GM18498 (cell line): ENCODE measurements around the gene PBX1.

Experiments
- ATAC-seq: cut with Tn5 transposase; IDR thresholded peaks from one replicate; pipeline ENCODE4 v1.9.1; 2021; ENCODE audit warnings: mild to moderate bottlenecking, moderate library complexity; ENCODE audit not compliant: unreplicated experiment

Gene PBX1

DNA sequence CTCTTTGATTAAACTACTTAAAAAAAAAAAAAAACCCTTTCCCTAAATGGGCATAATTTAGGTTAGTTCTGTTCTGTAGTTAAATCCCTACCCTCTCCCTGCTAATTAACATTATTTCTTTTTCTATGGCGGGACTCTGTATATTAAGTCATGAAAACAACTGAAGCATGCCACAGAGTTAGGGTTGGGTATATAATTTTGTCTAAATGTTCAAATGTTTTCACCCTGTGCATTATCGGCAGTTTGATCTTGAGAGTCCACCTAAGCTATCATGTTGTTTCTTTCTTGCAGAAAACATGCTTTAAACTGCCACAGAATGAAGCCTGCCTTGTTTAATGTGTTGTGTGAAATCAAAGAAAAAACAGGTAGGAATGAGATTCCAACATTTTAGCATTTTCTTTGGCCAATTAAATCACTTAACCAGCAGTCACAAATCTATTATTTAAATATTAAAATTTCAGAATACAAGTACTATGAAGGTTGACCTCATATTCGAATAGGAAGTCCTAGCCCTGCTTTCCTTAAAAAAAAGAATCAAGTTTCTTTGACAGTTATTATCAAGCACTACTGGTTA, 4.0 kb downstream of the PBX1 start:
- no peak for ATAC-seq

DNA sequence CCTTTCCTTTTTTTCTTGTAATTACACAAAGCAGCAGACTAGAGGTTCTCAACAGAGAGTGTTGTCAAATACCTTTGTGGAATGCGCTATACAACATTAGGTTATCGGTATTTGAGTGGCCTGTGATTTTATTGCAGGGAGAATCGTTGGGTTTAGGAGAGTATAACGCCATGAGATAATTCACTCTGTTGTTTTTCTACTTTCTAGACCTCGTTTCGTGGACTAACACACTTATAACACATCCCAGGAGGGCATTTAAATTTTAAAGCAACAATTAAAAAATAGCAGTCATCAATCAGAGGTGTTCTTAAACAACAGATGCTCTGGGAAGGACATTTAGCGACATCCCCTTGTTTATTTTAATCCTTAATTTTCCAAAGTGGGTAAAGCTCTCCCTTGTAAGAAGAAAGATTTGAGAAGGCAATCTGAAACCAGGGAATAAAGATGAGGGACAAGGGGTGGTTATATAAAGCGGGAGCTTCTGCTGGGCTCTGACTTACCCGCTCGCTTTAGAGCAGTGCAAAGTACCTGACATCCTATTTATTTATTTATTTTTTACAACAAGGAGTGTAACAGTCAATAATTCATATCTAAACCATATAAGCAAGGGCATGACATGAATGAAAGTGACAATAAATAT, 4.9 kb downstream of the PBX1 start:
- no peak for ATAC-seq

DNA sequence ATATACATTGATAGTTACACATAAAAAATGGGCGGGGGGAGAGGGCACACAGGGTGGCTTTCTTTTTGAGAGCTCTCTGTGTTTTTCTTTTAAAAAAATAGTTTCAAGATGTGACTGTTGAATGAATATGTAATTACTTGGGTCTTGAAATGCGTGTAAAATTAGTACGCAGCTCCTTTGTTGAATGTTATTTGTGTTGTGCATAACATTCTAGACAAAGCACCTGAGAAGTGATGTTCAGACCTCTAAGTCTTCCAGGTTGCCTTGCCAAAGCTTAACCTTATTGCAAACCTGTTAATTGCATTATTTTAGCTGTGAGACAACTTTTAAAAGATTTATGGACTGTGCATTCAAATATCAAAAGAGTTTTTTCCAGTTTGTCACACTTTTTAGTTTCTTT, 5.4 kb downstream of the PBX1 start:
- ATAC-seq, result no peak

DNA sequence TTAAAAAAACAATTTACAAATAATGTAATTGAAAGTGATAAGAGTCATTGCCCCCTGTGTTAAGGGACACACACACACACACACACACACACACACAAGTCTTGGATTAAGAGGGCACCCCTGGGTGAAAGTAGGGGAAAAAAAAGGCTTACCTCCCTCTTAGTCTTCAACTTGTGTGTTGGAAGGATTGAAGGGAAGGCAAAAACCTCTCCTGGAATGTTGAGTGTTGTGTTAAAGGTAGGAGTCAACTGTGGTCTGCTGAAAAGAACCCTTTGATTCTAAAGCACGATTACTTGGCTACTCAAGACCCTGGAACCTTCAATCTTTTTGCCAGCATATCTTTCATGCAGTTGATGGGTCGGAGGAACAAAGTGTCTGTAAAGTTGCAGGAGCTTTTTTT, 6.4 kb downstream of the PBX1 start:
- no peak for ATAC-seq

DNA sequence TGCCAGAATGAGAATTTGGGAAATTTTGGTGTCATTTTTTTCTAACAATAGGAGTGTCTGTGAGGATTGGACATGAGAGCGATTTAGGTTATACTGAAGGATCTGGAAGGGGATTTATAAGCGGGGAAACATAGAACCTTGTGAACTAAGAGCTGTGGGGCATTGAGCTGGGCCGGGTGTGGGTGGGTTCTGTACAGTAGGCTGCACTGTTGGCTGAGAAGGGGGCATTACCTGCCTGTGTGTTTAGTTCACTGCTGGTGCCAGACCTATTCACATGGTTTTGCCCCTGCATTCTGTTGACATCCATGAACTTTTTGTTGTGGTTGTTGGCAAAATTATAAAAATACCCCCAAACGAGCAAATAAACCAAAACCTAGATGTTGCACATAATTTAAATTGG, 8.8 kb downstream of the PBX1 start:
- no peak for ATAC-seq

DNA sequence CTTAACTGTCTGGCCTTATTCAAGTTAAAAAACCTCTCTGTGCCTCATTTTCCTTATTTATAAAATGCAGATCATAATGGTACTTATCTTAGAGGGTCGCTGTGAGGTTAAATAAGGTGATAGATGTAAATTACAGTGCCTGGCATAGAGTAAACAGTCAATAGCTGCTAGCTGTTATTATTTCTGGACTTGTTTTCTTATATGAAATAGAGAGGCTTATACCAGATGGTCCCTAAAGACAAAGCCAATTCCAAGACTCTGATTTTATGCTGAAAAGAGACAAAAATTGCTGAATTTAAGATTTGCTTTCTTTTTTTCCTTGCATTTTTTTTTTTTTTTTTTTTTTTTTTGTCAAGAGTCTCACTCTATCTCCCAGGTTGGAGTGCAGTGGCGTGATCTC, 10.3 kb downstream of the PBX1 start:
- ATAC-seq, result no peak

DNA sequence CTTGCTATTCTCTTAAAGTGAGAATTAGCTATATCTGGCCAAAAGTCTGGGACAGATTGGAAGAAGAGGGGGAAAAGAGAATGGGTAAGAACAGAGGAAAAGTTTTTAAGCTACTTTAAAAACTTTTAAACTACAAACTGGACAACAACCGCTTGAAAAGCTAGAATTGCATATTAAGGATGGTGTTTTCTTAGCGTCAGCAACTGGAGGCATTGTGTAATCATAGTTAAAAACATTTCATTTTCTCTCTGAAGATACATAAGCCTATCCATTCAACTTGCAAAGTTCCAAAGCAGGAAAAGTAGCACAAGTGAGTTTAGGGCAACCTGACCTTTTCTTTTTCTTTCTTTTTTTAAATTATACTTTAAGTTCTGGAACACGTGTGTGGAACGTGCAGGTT, 10.9 kb downstream of the PBX1 start:
- no peak for ATAC-seq

DNA sequence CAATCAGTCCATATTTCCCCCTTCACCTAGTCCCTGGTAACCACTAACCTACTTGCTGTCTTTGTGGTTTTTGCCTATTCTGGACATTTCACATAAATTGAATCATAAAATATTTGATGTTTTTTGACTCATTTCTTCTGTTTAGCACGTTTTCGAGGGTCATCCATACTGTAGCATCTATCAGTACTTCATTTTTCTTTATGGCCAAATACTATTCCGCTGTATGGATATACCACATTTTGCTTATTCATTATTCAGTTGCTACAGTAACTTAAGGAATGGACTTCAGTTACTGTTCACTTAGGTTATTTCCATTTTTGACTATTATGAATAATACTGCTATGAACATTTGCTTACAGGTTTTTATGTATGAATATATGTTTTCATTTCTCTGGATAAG, 12.3 kb downstream of the PBX1 start:
- no peak for ATAC-seq

DNA sequence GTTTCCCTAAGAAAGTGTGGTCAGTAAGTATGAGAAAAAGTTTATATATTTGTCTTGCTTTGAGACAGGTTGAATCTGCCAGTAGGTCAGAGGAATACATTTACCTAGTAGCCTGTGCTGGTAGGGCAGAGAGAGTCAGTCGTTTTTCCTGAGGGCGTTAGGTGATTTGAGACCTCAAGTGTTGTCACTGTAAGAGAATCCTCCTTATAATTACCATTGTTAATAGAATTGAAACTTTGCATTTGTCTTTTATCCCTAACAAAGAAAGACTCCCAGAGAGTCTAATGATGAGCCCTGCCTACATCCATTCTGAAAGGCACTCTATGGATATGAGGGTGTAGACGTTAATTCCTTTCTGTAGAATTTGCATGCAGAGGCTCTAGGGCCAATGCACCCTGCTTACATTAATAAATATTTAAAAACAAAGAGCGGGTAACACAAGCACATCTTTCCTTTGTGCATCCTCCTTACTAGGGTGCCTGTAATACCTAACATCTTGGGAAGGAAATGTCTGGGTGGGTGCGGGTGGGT, 16.4 kb downstream of the PBX1 start:
- ATAC-seq, result no peak

DNA sequence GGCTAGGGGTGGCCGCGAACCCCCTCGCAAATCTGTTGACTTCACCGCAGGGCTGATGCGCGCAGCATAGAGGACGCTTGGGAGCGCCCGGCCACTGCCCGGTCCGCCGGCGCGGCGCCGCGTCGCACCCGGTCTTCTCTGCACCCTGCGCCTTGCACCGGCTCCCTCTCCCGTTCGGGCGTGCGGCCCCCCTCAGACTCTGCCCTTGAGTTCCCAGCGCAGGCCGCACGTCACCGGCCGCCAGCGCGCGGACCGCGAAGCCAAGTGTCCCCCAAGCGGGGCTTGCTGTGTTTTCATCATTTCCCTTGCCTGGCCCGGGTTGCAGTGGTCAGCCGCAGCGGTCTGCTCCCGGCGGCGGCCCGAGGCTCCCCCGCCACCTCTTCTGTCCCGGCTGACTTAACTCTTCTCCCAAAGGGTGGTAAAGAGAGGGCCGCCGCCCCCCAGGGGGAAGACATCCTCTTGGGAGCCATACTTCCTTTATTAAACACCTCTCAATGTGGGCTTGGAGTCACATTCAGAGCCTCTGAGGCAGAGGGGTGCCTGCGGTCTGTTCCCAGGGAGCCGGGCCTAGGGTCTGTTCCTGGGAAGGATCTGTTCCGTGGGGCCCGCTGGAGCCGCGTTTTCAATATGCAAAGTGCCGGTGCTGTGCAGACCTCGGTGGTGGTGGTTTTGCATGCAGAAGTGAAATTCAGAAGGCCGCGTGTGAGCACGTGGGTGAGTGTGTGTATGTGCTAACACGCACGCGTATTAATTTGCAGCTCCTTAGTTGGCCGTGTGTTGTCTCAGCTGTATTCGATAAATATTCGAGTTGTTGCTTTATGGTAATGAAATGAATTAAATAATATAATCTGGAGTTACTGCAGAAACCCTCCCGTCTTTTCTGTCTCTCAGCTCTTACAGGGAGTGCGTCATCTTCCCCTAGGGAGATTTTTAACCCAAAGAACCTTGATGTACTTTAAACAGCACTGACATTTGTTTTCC, 17.6 kb downstream of the PBX1 start:
- ATAC-seq, result no peak

DNA sequence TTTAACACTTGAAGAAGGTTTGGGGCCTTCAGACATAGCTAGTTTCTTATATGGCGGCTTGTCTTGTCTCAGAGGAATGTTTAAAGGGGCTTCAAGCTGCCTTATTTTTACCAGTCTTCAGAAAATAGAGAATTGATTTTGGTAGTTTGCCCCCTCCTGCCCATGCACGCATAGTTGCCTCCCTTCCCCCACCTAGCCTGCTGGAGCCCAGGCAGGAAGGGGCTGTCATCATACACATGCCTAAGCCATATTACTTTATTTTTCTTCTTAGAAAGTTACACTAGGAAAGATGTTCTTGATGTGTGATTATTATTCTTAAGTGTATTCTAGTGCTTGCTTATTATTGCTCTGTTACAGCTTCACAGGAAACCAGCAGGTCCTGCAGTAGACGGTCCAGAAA, 18.3 kb downstream of the PBX1 start:
- ATAC-seq, result no peak

DNA sequence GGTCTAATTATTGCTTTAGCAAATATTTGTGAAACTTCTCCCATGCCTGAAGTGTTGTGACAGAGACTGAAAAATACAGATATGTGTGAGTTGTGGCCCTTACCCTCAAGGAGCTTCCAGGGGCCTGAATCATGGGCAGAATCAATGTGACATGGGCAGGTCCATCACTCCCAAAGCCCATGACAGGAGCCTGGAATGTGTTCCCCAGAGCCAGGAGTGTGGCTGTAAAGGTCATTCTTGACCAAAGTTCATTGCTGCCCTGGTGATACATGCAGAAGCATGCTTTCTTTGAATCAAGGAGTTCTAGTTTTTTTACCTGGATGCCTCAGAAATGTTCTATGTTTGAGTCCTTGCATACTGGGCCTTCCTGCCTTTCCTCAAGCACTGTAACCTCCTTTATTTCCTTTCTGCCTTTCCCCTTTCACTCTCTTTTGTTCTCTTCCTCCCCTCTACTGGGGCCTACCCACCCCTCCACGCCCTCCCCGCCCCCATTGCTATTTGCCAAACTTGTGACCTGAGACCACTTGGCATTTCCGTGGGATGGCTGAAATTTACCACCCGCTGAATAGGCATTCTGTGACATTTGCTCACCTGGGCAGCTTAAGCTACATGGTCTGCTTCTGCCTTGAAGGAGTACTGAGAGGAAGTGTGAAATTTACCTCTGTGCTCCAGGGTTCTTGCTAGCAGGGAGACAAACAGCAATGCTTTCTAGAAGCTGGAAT, 19.7 kb downstream of the PBX1 start:
- no peak for ATAC-seq

DNA sequence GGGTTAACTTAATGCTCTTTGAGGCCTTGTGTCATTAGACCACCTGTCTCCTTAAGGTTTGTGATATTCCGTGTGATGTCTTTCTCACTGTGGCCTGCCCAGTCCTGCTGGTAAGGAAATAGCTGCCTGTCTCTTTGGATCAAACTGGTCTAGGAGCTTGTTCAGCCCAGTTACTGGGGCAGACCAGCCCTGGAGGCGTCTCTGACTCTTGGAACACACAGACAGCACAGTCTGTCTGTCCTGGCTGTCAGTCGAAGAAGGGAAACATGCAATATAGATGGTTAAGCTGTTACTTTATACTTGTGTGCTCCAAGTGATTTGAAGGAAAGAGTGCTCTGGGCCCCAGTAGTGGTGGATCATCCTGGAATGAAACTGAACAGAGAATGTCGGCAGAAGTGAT, 20.4 kb downstream of the PBX1 start:
- no peak for ATAC-seq

DNA sequence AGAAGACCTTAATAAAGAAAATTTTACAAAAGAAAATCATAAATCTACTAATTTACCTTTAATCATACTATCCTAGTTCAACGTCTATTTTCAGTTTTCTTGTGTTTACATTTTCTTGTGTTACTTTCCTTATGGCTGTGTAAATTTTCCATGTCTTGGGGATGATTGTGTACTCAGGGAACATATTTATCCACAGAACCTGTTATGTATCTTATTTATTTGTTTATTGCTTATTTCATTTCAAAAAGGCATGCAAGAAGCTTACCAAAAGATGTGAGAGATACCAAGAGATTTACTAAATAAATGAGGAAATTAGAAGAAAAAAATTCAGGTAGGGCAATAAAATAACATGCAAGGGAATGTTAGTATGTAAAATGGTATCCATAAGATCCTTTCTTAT, 22.8 kb downstream of the PBX1 start:
- ATAC-seq, result no peak

DNA sequence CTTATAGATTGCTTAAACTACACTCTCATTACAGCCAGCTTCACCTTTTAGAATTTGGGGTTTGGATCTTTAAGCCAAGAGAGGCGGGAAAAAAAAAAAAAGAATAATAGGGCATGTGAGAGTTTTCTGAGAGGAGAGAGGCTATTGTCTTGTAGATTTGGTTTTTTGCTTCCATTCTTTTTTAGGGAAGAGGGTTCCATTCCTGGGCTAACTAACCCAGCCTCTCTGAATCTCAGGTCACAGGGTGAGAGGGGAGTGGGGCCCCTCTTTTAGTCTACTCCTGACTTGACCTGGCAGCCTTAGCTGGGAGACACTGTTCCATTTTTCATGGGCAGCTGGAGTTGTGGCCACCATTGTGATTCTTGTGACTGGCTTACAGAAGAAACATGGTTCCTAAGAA, 24.2 kb downstream of the PBX1 start:
- ATAC-seq, result no peak

DNA sequence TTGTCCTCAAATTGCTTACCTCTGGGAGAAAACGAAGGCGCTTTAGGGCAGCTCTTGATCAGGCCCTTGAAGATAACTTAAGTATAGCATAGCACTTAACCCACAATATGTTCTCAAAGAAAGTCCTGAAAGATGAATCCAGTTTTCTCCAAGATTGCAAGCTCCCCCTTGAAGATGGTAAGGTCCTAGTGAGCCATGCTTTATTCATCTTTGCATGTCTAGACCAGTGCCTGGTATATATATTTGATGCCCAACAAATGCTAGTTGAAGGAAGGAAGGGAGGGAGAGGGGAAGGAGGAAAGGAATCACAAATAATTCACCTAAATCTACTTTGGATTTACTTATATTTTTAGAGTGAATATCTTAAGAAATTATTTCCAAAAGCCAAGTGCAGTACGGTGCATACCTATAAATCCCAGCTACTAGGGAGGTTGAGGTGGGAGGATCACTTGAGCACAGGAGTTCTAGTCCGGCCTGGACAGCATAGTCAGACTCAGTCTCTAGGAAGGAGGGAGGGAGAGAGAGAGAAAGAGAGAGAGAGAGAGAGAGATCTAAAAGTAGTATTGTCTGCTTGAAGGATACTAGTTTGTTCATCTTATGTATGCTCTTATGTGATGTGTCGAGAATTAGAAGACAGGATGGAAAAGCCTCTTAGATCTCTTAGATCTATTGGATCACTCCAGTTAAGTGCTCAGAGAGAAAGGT, 25.0 kb downstream of the PBX1 start:
- no peak for ATAC-seq

DNA sequence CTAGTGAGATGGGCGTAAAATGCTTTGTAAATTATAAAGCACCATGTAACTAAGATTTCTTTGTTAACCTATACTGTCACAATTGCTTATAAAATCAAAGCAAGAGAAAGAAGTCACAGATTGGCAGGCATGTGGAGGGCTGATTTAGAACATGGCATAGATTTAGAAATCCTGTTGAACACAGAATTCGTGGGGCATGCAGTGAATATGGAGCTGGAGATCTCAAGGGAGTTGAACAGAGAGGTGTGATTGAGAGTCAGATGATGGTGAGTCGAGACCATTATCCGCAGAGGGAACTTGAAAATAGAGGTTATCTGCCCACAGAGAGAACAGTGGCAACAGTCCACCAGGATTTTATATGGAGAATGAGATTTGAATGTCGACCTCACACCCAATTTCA, 27.6 kb downstream of the PBX1 start:
- no peak for ATAC-seq

DNA sequence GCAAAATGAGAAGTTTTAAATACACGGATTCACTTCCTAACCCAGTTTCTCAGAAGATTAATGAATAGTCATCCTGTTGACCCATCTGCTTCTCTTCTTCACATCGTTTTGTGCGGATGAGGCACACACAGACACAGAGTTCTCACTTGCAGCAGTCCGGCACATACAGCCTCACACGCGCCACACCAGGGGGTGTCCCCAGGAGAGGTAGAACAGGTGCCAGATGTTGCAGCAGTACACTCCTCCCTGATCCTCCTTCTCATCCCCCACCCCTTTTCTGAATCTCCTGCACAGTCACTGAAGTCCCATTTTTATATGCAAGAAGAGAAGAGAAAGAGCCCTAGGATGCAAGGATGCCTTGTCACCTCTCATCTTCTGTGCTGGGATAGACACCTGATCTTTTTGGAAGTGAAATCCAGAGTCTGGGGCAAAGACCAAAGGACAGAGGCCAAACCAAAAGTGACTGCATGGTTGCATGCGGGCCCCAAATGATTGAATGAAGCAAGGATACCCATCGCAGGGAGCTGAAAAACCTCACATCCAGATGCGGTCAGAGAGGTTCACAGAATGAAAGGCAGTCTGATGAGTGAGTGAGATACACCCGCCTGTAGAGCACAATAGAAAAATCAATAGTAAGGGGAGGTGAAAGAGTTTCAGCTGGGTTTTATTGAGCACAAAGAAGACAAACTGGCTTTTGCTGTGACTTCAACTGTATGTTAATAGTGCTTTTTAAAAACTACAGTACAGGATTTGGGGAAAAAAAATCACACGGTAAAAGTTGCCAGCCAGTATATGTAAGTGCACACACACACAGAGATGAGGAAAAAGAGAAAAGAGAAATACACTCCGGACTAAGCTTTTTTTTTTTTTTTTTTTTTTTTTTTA, 28.9 kb downstream of the PBX1 start:
- ATAC-seq, result no peak

DNA sequence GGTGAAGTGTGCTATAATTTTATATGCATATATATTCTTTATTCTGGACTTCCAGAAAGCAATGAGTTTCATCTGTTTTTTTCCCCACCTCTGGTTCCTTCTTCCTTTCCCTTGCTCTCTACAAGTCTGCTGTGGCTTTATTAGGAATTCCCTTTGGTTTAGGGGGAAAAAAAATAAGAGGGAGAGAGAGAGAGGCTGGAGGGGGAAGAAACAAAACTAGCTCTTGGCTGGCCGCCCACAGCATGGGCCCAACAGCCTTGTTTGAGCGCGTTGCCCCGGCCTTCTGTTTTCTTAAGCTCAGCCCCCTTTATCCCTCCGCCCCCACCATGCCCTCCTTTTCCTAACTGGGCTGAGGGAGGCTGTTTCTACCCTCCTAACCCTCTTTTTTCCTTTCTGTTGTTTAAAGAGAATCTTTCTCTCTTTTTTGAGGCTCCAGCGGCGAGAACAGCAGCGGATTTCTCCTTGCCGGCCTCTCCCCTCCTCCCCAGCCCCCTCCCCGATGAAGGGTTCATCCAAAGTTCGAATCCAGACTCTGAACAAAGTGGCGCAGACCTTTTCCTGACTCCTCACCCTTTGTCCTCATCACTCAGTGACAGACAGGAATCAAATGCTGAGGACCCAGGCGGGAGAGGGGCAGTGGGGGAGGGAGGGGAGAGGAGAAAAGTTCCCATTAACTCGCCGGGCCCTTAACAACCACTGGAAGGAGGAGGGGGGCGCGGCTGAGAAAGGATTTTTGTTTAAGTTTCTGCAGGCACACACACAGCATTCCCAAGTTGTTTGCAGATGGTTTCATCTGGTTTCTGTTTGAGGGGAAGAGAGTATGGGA, 29.7 kb downstream of the PBX1 start:
- no peak for ATAC-seq
